ENCODE measurements around the gene ZDHHC7.

- TF ChIP-seq CTCF (IDR thresholded peaks at IDR 0.05 in 2 of 3, conservative IDR thresholded peaks at IDR 0.05 in 1 of 3; ENCODE audit: borderline replicate concordance in 1 of 3, insufficient read depth in 1 of 3, low read depth in 2 of 3, low read length in 2 of 3) (no peak), EZH2phosphoT487 (IDR thresholded peaks at IDR 0.05; ENCODE audit: borderline replicate concordance) (no peak)
Observed at GRCh38 chr16:84993926-84994325, 17.4 kb downstream of the ZDHHC7 start.
